Measurements from ENCODE around the gene DRC3.

DRC3 gene

DNA sequence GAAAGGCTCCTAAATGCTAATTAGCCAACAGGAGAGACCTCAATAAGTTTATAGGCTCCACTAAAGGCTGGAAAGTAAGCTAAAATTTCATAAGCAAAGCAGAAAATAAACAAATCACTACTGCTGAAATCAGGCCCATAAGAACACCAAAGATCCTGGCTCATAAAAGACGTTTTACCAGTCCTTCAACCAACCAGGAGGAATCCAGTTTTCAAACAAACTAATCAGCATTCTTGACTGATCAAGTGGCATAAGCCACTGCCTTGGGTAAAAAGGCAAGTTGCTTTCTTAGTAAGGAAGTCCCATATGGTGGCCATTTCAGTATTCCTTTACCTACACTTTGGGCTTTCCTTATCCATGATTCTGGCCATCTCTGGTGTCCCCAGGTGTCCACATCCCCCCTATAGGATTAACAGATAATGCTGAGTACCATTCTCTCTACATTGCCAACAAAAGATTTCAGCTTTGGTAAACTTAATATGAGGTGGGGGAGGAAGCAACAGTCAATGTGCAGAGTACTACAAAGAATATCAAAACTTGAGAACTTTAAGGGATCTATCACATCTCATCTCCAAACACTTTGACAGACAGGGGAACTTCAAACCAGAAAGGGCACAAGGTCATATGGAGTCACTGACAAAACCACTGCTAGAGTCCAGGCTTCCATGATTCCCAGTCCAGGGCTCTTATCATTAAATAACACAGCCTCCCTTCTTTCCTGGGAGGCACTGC is 1.8 kb upstream of the DRC3 start:
- DNase-seq: no peak

GRCh38 chr17:17971431-17972125 is 1.1 kb upstream of the DRC3 start:
- DNase-seq: no peak

GRCh38 chr17:17972952-17973254 is 241 bp downstream of the DRC3 start:
- no peak for DNase-seq

DNA sequence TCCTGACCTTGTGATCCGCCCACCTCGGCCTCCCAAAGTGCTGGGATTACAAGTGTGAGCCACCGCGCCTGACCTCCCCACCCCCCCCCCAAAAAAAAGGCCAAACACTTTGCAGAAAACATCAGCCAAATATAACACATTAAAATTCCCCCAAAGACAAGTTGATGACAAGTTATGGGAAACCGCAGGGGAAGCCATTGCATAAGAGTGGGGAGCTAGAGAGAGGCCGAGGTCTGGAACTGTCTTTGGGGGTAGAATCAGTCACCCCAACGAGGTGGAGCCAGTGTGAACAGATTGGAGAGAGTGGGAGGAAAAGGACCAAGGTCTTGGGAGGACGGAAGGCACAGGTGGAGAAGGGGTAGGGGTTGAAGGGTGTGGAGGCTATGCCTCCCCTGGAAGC is 2.8 kb downstream of the DRC3 start:
- DNase-seq: no peak

DNA sequence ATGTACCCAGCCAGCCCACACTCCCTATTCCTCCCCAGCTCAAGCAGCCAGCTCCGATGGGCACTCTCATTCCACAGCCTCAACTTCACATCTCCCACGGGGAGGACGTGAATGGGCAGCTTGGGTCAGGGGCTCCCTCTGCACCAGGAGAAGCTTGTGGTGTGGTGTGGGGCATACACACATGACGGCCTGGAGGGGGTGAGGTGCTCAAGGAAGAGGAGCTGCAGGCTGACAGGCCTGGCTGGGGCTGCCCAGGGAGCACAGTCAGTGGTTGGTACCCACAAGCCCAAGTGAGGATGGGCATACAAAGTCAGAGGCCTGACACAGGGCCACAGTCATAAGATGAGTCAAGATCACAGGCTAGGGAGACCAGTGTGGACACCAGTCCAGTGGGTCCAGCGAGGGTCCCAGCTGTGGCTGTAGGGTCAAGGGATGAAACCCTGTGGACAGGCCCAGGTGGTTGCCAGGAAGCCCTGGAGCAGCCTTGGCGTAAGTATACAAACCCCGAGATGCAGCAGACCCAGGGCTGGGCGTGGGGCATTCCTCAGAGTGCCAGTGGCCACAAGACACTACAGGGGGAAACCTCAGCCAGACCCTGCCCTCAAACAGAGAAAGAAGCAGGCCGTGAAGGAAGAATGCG is 4.4 kb downstream of the DRC3 start:
- DNase-seq: no peak

DNA sequence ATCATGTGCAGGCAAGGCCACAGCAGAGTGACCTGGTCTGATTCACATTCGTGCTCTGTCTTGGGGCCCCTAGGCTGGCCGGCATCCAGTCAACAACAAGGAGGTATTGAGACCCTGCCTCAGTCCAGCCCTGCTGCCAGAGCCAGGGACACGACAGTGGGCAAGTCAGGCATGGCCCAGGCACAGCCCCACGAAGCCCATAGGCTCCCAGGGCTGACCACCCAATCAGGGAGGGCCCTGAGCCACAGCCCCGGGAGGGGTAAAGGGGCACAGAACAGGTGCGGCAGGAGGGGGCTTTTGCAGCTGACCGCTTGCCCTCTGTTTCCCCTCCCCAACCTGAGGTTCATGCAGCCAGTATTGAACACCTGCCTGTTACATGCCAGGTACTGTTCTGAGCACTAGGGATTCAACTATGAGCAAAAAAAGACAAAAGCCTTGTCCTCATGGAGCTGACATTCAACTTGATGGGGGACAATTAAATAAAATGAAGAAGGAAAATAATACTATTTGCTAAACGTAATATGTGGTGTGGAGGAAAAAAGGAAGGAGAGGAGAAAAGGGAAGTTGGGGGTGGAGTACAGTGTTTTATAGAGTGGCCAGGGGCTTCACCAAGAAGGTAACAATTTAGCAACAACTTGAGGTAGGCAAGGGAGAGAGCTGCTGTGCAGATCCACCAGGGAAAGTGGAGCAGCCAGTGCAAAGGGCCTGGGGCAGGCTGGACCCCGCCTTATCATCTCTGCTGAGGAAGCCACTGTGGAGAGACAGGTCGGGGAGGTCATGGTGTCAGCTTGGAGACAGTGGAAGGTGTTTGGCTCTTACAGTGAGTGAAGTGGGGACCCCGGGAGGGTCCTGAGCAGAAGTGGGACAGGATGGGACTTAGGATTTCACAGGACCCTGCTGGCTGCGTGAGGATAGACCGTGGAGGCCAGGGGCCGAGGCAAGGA is 6.1 kb downstream of the DRC3 start:
- DNase-seq: no peak

- no peak for DNase-seq
Measured at GRCh38 chr17:17979778-17980177, 7.1 kb downstream of the DRC3 start.

DNA sequence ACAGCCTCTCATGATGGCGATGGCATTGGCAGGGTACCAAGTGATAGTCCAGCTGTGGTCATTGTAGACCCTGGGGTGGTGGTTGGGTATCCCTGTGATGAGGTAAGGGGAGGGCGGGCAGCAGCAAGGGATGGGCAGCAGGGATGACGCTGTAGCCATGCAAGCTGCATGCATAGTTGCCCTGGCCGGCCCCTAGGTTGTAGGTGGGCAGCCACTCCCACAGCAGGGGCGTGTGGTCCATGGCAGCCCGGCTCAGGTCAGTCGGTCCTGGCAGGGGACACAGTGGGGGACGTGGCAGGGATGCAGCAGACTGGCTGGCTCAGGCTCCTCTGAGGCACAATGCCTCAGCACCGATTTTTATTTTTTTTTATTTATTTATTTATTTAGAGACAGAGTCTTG is 8.7 kb downstream of the DRC3 start:
- DNase-seq: no peak

DNA sequence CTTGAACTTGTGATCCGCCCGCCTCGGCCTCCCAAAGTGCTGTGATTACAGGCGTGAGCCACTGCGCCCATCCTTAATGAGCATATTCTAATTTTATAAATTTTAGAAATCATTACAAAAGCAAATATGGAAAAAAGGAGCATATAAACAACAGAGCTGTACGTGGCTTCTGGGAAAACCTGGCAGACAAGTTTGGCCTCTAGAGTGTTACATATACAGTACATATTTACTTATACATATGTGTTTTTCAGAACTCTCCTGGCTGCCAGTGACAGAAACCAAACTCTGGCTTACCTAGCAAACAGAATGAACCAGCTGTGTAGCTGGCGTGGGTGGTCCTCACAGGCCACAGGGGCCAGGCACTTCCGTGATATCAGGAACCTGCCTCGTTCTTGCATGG is 10.1 kb downstream of the DRC3 start:
- no peak for DNase-seq

- DNase-seq: no peak
Measured at GRCh38 chr17:17983376-17983775, 10.7 kb downstream of the DRC3 start.

GRCh38 chr17:17983776-17984175 is 11.1 kb downstream of the DRC3 start:
- DNase-seq: no peak

GRCh38 chr17:17985153-17985552 is 12.5 kb downstream of the DRC3 start:
- DNase-seq: no peak

DNA sequence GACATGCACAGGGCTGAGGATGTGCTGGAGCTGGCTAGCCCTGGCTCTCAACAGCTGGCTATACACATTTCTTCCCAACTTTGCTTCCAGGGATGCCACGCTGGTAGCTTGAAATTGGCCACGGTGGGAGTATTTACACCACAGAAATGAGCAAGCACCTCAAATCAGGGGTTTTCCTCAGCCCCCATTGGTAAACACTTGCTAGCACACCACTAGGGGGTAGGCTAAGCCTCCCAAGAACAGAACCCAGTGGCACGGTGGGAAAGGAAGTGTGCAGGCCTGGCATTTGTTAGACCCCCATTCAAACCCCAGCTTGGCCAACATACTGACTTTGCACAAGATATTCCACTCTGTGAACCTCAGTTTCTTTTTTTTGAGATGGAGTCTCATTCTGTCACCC is 12.9 kb downstream of the DRC3 start:
- DNase-seq: peak; percentile 51

- DNase-seq: no peak
Measured at GRCh38 chr17:17987187-17987896, 14.7 kb downstream of the DRC3 start.

DNA sequence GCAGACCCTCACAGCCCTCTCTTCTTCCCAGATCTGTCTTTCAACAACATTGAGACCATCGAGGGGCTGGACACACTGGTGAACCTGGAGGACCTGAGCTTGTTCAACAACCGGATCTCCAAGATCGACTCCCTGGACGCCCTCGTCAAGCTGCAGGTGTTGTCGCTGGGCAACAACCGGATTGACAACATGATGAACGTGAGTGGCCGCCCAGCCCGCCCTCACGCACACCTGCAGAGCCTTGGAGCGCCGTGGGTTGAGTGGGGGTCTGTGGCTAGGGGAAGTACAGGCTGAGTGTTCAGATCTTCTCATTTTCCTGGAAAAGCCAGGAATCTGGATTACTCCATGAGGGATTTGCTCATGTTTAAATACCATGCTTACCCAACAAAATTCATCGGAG is 15.2 kb downstream of the DRC3 start:
- no peak for DNase-seq

DNA sequence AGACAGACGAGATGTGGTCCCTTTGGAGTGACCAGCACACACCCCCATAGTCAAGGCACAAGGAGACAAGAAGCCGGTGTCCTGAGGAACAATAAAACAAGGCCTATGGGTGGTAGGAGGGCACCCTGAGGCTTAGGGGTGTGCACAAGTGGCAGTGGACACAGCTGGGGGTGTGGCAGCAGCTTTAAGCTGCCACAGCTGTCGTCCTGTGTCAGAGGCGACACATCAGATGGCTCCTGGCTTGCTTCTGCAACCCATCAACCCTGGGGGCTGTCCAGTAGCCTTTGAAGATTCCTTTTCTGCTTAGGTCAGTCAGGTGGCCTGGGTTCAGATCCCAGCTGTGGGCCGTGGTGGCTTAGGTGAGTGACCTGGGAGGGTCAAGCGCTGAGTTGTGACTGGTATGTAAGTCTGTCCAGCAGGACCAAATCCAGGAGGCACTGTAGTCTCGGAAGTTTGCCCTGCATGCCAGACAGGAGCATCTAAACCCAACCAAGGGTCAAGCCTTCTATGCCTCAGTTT is 15.8 kb downstream of the DRC3 start:
- peak; percentile 59 for DNase-seq

DNA sequence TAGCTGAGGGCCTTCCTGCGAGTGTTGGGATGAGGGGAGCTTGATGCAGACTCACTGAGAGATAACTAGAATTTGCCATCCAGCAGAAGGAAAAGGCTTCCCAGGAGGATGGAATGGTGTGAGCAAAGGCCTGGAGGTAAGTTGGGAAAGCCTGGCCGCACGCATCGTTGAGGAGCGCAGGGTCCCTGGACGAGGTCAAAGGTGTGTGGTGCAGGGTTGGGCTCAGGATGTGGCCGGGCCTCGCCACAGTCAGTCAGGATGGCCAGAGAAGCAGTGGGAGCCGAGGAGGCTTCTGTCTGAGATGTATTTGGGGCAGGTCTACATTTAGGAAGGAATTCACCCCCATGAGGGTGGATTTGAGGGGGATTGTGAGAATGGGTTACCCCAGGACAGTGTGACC is 16.4 kb downstream of the DRC3 start:
- DNase-seq: no peak

DNA sequence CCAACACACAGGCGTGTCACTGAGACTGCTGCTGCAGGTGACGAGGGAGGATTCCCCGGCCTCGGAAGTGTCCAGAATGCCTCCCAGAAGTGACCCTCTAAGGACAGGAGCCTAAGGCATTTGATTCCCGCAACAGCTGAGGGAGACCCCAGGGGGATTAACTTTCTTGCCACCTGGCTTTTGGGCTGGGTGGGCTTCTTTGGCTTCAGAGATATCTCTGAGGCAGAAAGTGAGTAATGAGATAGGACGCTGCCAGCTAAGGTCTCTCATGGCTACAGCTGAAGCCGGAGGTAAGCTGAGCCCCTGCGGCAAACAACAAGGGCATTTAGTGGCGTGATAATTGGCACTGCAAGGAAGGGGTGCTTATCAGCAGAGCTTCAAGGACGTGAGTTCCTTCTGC is 17.0 kb downstream of the DRC3 start:
- no peak for DNase-seq

GRCh38 chr17:17990282-17990681 is 17.6 kb downstream of the DRC3 start:
- DNase-seq: no peak

- no peak for DNase-seq
Measured at GRCh38 chr17:17993366-17993765, 20.7 kb downstream of the DRC3 start.

- no peak for DNase-seq
Measured at GRCh38 chr17:17993852-17994251, 21.2 kb downstream of the DRC3 start.

DNA sequence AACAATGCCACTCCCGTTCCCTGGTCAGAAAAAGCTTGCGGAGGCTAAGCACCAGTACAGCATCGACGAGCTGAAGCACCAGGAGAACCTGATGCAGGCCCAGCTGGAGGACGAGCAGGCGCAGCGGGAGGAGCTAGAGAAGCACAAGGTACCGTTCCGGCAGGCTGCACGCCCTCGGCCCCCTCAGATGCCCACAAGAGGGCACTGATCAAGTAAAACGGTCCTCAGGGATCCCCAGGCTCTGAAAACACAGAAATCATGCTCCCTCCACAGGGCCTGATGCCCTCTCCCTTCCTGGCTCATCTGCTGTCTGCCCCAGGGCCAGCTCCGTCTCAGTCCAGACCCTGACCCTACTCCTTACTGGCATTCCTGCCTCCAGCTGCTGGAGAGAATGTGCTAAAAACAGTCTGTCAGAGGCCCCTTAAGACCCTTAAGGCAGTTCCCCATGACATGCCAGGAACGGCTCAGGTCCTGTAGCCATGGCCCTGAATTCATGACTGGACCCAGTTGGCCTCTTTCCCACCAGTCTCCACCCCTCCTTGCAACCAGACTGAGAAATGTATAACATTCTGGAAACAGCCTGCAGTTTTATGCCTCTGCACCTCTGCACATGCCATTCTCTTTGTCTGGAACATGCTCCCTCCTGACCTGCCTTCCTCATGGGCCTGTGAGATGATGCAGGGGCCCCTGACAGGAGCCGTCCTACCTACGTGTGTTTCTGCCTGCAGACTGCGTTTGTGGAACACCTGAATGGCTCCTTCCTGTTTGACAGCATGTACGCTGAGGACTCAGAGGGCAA is 21.8 kb downstream of the DRC3 start:
- DNase-seq: peak; percentile 67
